ENCODE measurements around the gene UPK3BL1. TPM values are rescaled to one million over a fixed set of nuclear protein-coding genes. Genes with fewer than 3 reads are reported as not detected.
"Not testable (repeated sequence)": the region's sequence is repeated elsewhere in the genome, so short reads cannot be mapped to it uniquely, and the experiment has no call there.

UPK3BL1 gene
- total and polyA plus RNA-seq, 2 of the 4 experiments (the other 2 are of a cell fraction), result 1.6 to 21.1 TPM

GRCh38 chr7:102630622-102631021 lies 12.0 kb downstream of the UPK3BL1 start:
- BruUV-seq (replicated peaks); POLR2A ChIA-PET (ENCODE audit: unreplicated experiment); in situ Hi-C loops (cut with MboI; ENCODE audit: low sequenced_read_pairs); H3K9me3 ChIP-seq (ENCODE audit: control insufficient read depth, insufficient read depth, low read length); CTCF ChIA-PET; H2BK120ac ChIP-seq (ENCODE audit: low read depth, low read length); H4K91ac ChIP-seq (ENCODE audit: insufficient read depth, low read depth, low read length); H4K8ac ChIP-seq (ENCODE audit: low read depth in 2 of 2, low read length in 2 of 2); H3K14ac ChIP-seq (replicated peaks; ENCODE audit: low read depth, low read length); H3K4me1 ChIP-seq (ENCODE audit: control insufficient read depth, insufficient read depth, low read length); H3K9me1 ChIP-seq (ENCODE audit: insufficient read depth, low read length); H3K79me1 ChIP-seq (ENCODE audit: low read depth in 1 of 2, low read length in 2 of 2); H3K4me2 ChIP-seq (ENCODE audit: low read depth, low read length); H3K56ac ChIP-seq (ENCODE audit: extremely low read depth, insufficient read depth, low read length); H3K36me3 ChIP-seq (ENCODE audit: control insufficient read depth, insufficient read depth, low read length); H4K5ac ChIP-seq (ENCODE audit: low read depth, low read length); H2AFZ ChIP-seq (replicated peaks; ENCODE audit: low read length, poor library complexity); H2BK20ac ChIP-seq (ENCODE audit: low read depth, low read length); H3K23ac ChIP-seq (ENCODE audit: low read depth, low read length); H4K20me1 ChIP-seq (ENCODE audit: insufficient read depth, low read length); H3K4ac ChIP-seq (ENCODE audit: low read depth, low read length); H3K27ac ChIP-seq (ENCODE audit: insufficient read depth, low read length); H3K18ac ChIP-seq (ENCODE audit: low read depth, low read length); H2AK5ac ChIP-seq (ENCODE audit: low read depth, low read length); H2AK9ac ChIP-seq (replicated peaks; ENCODE audit: low read depth, low read length, poor library complexity); H3K27me3 ChIP-seq (ENCODE audit: control insufficient read depth, insufficient read depth, low read length); dilution Hi-C loops (cut with HindIII; ENCODE audit: low sequenced_read_pairs, unreplicated experiment); ATAC-seq (ENCODE audit: low read depth); intact Hi-C loops (cut with micrococcal nuclease); H3K9ac ChIP-seq (ENCODE audit: low read depth, low read length); H2BK15ac ChIP-seq (ENCODE audit: low read depth, low read length); DNase-seq; H2BK5ac ChIP-seq (ENCODE audit: low read depth, low read length, poor library complexity, severe bottlenecking); H3K4me3 ChIP-seq (ENCODE audit: insufficient read depth, low read depth, low read length): not testable (repeated sequence)
- no CpG with 5 or more reads among the region's 9 CpGs for WGBS, 2 experiments (ENCODE audit: extremely low coverage in 2 of 2, insufficient read length in 1 of 2)

- H3K27ac ChIP-seq (ENCODE audit: insufficient read depth, low read length); CTCF ChIA-PET; H3K4me3 ChIP-seq (ENCODE audit: insufficient read depth, low read depth, low read length); dilution Hi-C loops (cut with HindIII; ENCODE audit: low sequenced_read_pairs, unreplicated experiment); H3K56ac ChIP-seq (ENCODE audit: extremely low read depth, insufficient read depth, low read length); H3K4ac ChIP-seq (ENCODE audit: low read depth, low read length); H2BK5ac ChIP-seq (ENCODE audit: low read depth, low read length, poor library complexity, severe bottlenecking); H2AFZ ChIP-seq (replicated peaks; ENCODE audit: low read length, poor library complexity); H3K14ac ChIP-seq (replicated peaks; ENCODE audit: low read depth, low read length); H3K4me2 ChIP-seq (ENCODE audit: low read depth, low read length); in situ Hi-C loops (cut with MboI; ENCODE audit: low sequenced_read_pairs); H2BK120ac ChIP-seq (ENCODE audit: low read depth, low read length); H2BK15ac ChIP-seq (ENCODE audit: low read depth, low read length); H4K20me1 ChIP-seq (ENCODE audit: insufficient read depth, low read length); H3K4me1 ChIP-seq (ENCODE audit: control insufficient read depth, insufficient read depth, low read length); DNase-seq; H2AK5ac ChIP-seq (ENCODE audit: low read depth, low read length); H3K27me3 ChIP-seq (ENCODE audit: control insufficient read depth, insufficient read depth, low read length); ATAC-seq (ENCODE audit: low read depth); H3K9me1 ChIP-seq (ENCODE audit: insufficient read depth, low read length); H3K23ac ChIP-seq (ENCODE audit: low read depth, low read length); H3K9me3 ChIP-seq (ENCODE audit: control insufficient read depth, insufficient read depth, low read length); H4K5ac ChIP-seq (ENCODE audit: low read depth, low read length); H4K91ac ChIP-seq (ENCODE audit: insufficient read depth, low read depth, low read length); H3K9ac ChIP-seq (ENCODE audit: low read depth, low read length); H2BK20ac ChIP-seq (ENCODE audit: low read depth, low read length); H4K8ac ChIP-seq (ENCODE audit: low read depth in 2 of 2, low read length in 2 of 2); intact Hi-C loops (cut with micrococcal nuclease); POLR2A ChIA-PET (ENCODE audit: unreplicated experiment); H3K36me3 ChIP-seq (ENCODE audit: control insufficient read depth, insufficient read depth, low read length); H3K18ac ChIP-seq (ENCODE audit: low read depth, low read length); H2AK9ac ChIP-seq (replicated peaks; ENCODE audit: low read depth, low read length, poor library complexity); H3K79me1 ChIP-seq (ENCODE audit: low read depth in 1 of 2, low read length in 2 of 2): not testable (repeated sequence)
- TSS peak; percentile 29 for BruUV-seq (replicated peaks)
- WGBS, 2 experiments (ENCODE audit: extremely low coverage in 2 of 2, insufficient read length in 1 of 2), result no CpG with 5 or more reads among the region's 8 CpGs
These were observed 15.2 kb downstream of the UPK3BL1 start for GRCh38 chr7:102627271-102627904.

All from IMR-90 (cell line).